GM23248 (cell line): Measurements from ENCODE around the gene LMNB1. TPM values are rescaled to one million over a fixed set of nuclear protein-coding genes. Genes with fewer than 3 reads are reported as not detected.

Experiments used
- DNase-seq: peaks from one replicate; pipeline ENCODE4 v3.0.0-alpha.2; 2015
- H2AFZ ChIP-seq: fragments of 200-600 bp; sonication (generic); 2 replicates; pipeline ENCODE4 v1.6.1; 2016; ENCODE audit warnings: antibody characterized with exemption
- H3F3A ChIP-seq: fragments of 200-600 bp; sonication (generic); 2 replicates; pipeline ENCODE4 v1.6.1; 2016; ENCODE audit warnings: mild to moderate bottlenecking, antibody characterized with exemption, mixed run types; ENCODE audit not compliant: insufficient read depth
- H3K27ac ChIP-seq: fragments of 200-600 bp; sonication (generic); 2 replicates; pipeline ENCODE4 v1.5.1; 2016; ENCODE audit warnings: mild to moderate bottlenecking
- H3K27me3 ChIP-seq: fragments of 200-600 bp; sonication (generic); replicated peaks from 2 replicates; pipeline ENCODE4 v1.6.1; 2016; ENCODE audit warnings: mild to moderate bottlenecking; ENCODE audit not compliant: insufficient read depth
- H3K36me3 ChIP-seq: fragments of 200-600 bp; sonication (generic); 2 replicates; pipeline ENCODE4 v1.6.1; 2016; ENCODE audit warnings: low read depth, mild to moderate bottlenecking
- H3K4me1 ChIP-seq: fragments of 200-600 bp; sonication (generic); 2 replicates; pipeline ENCODE4 v1.6.1; 2016; ENCODE audit warnings: mild to moderate bottlenecking; ENCODE audit not compliant: insufficient read depth
- H3K4me2 ChIP-seq: fragments of 200-600 bp; sonication (generic); one replicate; pipeline ENCODE4 v1.6.1; 2016; ENCODE audit warnings: mild to moderate bottlenecking; ENCODE audit not compliant: unreplicated experiment
- H3K4me3 ChIP-seq: fragments of 200-600 bp; sonication (generic); 2 replicates; pipeline ENCODE4 v1.5.1; 2016; ENCODE audit warnings: mild to moderate bottlenecking
- H3K79me2 ChIP-seq: fragments of 200-600 bp; sonication (generic); 2 replicates; pipeline ENCODE4 v1.6.1; 2016; ENCODE audit warnings: mild to moderate bottlenecking; ENCODE audit not compliant: insufficient read depth
- H3K9ac ChIP-seq: fragments of 200-600 bp; sonication (generic); 2 replicates; pipeline ENCODE4 v1.6.1; 2016; ENCODE audit warnings: mild to moderate bottlenecking
- H3K9me2 ChIP-seq: fragments of 200-600 bp; sonication (generic); 2 replicates; pipeline ENCODE4 v1.6.1; 2016; ENCODE audit warnings: mixed run types, mild to moderate bottlenecking, moderate library complexity; ENCODE audit not compliant: insufficient read depth
- H3K9me3 ChIP-seq: fragments of 200-600 bp; sonication (generic); one replicate; pipeline ENCODE4 v1.6.1; 2017; ENCODE audit warnings: low read depth
- H4K20me1 ChIP-seq: fragments of 200-600 bp; sonication (generic); 2 replicates; pipeline ENCODE4 v1.6.0; 2016; ENCODE audit not compliant: insufficient read depth
- EZH2 ChIP-seq: fragments of 200-600 bp; sonication (generic); IDR thresholded peaks from 2 replicates; pipeline ENCODE4 v1.6.1; 2018; ENCODE audit warnings: antibody characterized with exemption, mild to moderate bottlenecking; ENCODE audit not compliant: insufficient read depth, poor library complexity, severe bottlenecking
- EZH2phosphoT487 ChIP-seq: fragments of 200-600 bp; sonication (generic); IDR thresholded peaks from 2 replicates; pipeline ENCODE4 v1.6.1; 2018; ENCODE audit warnings: antibody characterized with exemption, moderate library complexity, mild to moderate bottlenecking, low read depth; ENCODE audit not compliant: insufficient read depth
- WGBS, 2 experiments: methylation state at CpG; one replicate each; pipeline ENCODE4 v1.1.6; 2015 to 2017; ENCODE audit warnings: low lambda C conversion rate in 2 of 2, low coverage in 1 of 2; ENCODE audit errors: missing lambda C conversion rate in 2 of 2; 5-methylcytosine and 5-hydroxymethylcytosine counted together
- in situ Hi-C: fragments of 300-500 bp; cut with MboI; formaldehyde crosslinking; loops from 2 replicates; pipeline ENCODE4 v1.15.0; 2020
- polyA plus RNA-seq: library from polyadenylated mRNA; unstranded; fragments of >200 nt; fragmentation: Nextera tagmentation; extraction: Ambion mirVana; gene quantifications from 2 replicates; pipeline ENCODE4 v1.2.1, GENCODE V29; 2016
- total RNA-seq: library from RNA; depleted of rRNA; stranded (reverse); fragments of >200 nt; shearing (Covaris generic); gene quantifications from 2 replicates; pipeline ENCODE4 v1.2.3, GENCODE V29; 2014

LMNB1 gene
- total and polyA plus RNA-seq, 2 experiments from 2014 or later: 4.3 to 44.1 TPM

- Histone ChIP-seq H3K36me3 (no peaks in the 10 kb centered on the region), H3K9ac (no peak overlapping the region), H3K9me2 (no peaks in the 10 kb centered on the region), H3K79me2 (no peaks in the 10 kb centered on the region), H3K4me3 (no peak overlapping the region), H3K27ac (no peak overlapping the region), H3F3A (no peaks in the 10 kb centered on the region), H3K4me1 (peaks cover 8% of the 10 kb centered on the region), H4K20me1 (no peaks in the 10 kb centered on the region), H3K27me3 (no peaks in the 10 kb centered on the region), H3K4me2 (no peak overlapping the region), H3K9me3 (no peaks in the 10 kb centered on the region), H2AFZ (no peak overlapping the region)
- DNase-seq: no peak
- in situ Hi-C loops: no loop called here
- TF ChIP-seq EZH2 (no peak), EZH2phosphoT487 (no peak)
- 72 to 89% methylated on average over 3 to 5 of the region's 5 CpGs for WGBS, 2 experiments
Measured at GRCh38 chr5:126752081-126752785, 24.7 kb upstream of the LMNB1 start.

- no peaks in the 10 kb centered on the region for H3K79me2 ChIP-seq
- TF ChIP-seq EZH2: no peak
- TF ChIP-seq EZH2phosphoT487: no peak
- in situ Hi-C loops: no loop called here
- H3K9ac ChIP-seq: no peak overlapping the region
- no peak overlapping the region for H3K4me3 ChIP-seq
- H3K9me2 ChIP-seq: no peaks in the 10 kb centered on the region
- no peaks in the 10 kb centered on the region for H3K9me3 ChIP-seq
- peaks cover 2% of the 10 kb centered on the region for H3K4me1 ChIP-seq
- no peaks in the 10 kb centered on the region for H3F3A ChIP-seq
- H3K36me3 ChIP-seq: no peaks in the 10 kb centered on the region
- no peak for DNase-seq
- H3K27me3 ChIP-seq: no peaks in the 10 kb centered on the region
- no peak overlapping the region for H3K4me2 ChIP-seq
- no peaks in the 10 kb centered on the region for H4K20me1 ChIP-seq
- WGBS, 2 experiments: 58 to 61% methylated on average over 4 of the region's 4 CpGs
- no peak overlapping the region for H3K27ac ChIP-seq
- no peak overlapping the region for H2AFZ ChIP-seq
Measured at GRCh38 chr5:126753227-126753626, 23.7 kb upstream of the LMNB1 start.

- in situ Hi-C loops: no loop called here
- H3K36me3 ChIP-seq: no peaks in the 10 kb centered on the region
Measured at GRCh38 chr5:126754609-126755008, 22.3 kb upstream of the LMNB1 start.

GRCh38 chr5:126755593-126755992 is 21.3 kb upstream of the LMNB1 start:
- no peaks in the 10 kb centered on the region for H4K20me1 ChIP-seq
- WGBS, 2 experiments: 62 to 66% methylated on average over 4 of the region's 4 CpGs
- no peaks in the 10 kb centered on the region for H3K4me1 ChIP-seq
- H3K27ac ChIP-seq: no peak overlapping the region
- no peaks in the 10 kb centered on the region for H3K36me3 ChIP-seq
- H3K4me3 ChIP-seq: no peak overlapping the region
- DNase-seq: no peak
- H3K9ac ChIP-seq: no peak overlapping the region
- H3K27me3 ChIP-seq: no peaks in the 10 kb centered on the region
- TF ChIP-seq EZH2phosphoT487 (no peak), EZH2 (no peak)
- no peaks in the 10 kb centered on the region for H3F3A ChIP-seq
- no peaks in the 10 kb centered on the region for H3K9me3 ChIP-seq
- H3K4me2 ChIP-seq: no peak overlapping the region
- no peaks in the 10 kb centered on the region for H3K79me2 ChIP-seq
- in situ Hi-C loops: no loop called here
- no peak overlapping the region for H2AFZ ChIP-seq
- H3K9me2 ChIP-seq: no peaks in the 10 kb centered on the region

More at GRCh38 chr5:126754609-126755008, 22.3 kb upstream of the LMNB1 start:
- H4K20me1 ChIP-seq: no peaks in the 10 kb centered on the region
- no peak for DNase-seq
- no peaks in the 10 kb centered on the region for H3K27me3 ChIP-seq
- no peaks in the 10 kb centered on the region for H3K79me2 ChIP-seq
- no peak overlapping the region for H3K9ac ChIP-seq
- H3K4me1 ChIP-seq: no peaks in the 10 kb centered on the region
- H3K9me2 ChIP-seq: no peaks in the 10 kb centered on the region
- no peak overlapping the region for H3K27ac ChIP-seq
- no peak overlapping the region for H3K4me3 ChIP-seq
- WGBS, 2 experiments: 71 to 77% methylated on average over 4 of the region's 4 CpGs
- H3F3A ChIP-seq: no peaks in the 10 kb centered on the region
- no peak overlapping the region for H2AFZ ChIP-seq
- no peaks in the 10 kb centered on the region for H3K9me3 ChIP-seq
- TF ChIP-seq EZH2 (no peak), EZH2phosphoT487 (no peak)
- no peak overlapping the region for H3K4me2 ChIP-seq
